Smooth muscle cell of the brain vasculature (primary cell): ENCODE data around the gene HSPA12A.
"Not testable (repeated sequence)": the region's sequence is repeated elsewhere in the genome, so short reads cannot be mapped to it uniquely, and the experiment has no call there.

Experiments used
- DNase-seq: peaks from one replicate; pipeline ENCODE4 v3.0.0-alpha.2; 2012; ENCODE audit warnings: low read depth, low spot score

The HSPA12A gene

DNA sequence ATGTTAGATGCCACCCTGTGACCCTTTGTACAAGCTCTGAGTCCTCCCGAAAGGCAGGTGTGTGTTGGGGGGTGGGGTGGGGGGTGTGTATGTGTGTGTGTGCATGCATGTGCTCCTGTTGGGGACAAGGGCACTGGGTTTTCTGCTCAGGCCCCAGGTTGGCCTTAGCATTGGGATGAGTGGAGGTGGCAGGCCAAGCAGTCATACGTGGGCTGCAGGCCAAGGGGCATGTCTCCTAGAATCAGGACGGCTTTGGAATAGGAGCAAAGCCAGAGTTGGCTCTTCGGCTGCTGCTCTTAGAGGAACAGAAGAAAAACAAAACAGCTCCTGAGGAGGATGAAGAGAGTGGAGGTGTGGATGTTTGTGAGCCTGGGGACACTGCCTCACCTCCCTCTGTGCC, 26.0 kb downstream of the HSPA12A start:
- no peak for DNase-seq

GRCh38 chr10:116715839-116716377, 26.5 kb downstream of the HSPA12A start:
- DNase-seq, result no peak

- DNase-seq, result no peak
Observed at GRCh38 chr10:116715341-116715740, 27.0 kb downstream of the HSPA12A start.

DNA sequence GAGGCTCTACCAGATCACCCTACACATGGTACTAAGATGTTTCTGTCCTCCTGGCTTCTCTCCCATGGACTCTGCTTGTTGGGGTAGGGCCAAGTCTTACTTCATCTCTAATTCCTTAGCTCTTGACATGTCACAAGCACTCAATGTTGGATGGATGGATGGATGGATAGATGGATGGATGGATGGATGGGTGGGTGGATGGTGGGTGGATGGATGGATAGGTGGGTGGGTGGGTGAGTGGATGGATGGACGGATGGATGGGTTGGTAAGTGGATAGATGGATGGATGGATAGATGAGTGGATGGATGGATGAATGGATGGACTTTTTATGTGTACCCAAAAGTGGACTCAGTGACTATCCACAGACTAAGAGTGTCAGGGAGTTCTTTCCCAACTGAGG, 28.5 kb downstream of the HSPA12A start:
- no peak for DNase-seq

- no peak for DNase-seq
Observed at GRCh38 chr10:116712989-116713543, 29.3 kb downstream of the HSPA12A start.

DNA sequence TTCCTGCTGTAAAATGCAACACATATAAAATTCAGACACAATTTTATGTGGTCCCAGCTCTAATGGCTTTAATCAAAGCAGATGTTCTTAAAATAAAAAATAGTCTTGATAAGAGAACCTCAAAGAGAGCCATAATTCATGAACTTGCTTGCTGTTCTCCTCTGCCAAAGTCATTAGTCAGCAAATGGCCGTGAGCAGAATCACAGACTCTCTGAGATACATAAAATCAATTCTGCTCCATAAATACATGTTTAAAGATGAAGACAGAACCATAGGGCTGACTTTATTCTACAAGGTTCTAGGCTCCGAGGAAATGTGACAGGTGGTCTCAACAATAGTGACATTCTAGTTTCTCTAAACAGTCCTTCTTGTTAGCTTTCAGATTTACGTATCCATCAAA, 29.8 kb downstream of the HSPA12A start:
- no peak for DNase-seq

- not testable (repeated sequence) for DNase-seq
Observed at GRCh38 chr10:116711803-116712202, 30.6 kb downstream of the HSPA12A start.

GRCh38 chr10:116710076-116710475, 32.3 kb downstream of the HSPA12A start:
- DNase-seq, result no peak

DNA sequence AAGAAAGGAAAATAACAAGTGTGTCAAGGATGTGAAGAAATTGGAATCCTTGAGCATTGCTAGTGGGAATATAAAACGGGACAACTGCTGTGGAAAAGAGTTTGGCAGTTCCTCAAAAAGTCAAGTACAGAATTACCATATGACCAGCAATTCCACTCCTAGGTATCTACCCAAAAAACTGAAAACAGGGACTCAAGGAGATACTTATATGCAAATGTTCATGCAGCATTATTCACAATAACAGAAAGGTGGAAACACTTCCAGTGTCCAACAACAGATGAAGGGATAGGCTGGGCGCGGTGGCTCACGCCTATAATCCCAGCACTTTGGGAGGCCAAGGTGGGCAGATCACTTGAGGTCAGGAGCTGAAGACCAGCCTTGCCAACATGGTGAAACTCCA, 33.5 kb downstream of the HSPA12A start:
- DNase-seq, result no peak

GRCh38 chr10:116708391-116708821, 34.0 kb downstream of the HSPA12A start:
- no peak for DNase-seq

- no peak for DNase-seq
Observed at GRCh38 chr10:116707981-116708380, 34.4 kb downstream of the HSPA12A start.

DNA sequence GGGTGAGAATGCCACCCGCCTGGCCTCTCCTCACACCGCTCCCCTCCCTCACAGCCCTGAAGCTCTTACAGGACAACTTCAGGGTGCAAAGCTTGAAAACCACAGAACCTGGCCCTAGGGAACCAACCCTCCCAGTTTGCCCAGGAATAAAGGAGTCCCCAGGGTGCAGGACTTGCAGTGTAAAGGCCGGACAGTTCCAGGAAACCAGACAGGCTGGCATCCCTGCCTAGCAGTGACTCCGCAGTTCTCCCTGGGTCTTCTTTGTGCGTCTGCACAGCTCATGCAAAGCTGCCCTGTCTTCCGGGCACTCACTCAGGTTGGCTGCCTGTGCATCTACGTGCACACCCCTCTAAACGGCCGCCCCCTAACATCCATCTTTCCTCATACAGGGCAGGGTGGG, 36.1 kb downstream of the HSPA12A start:
- DNase-seq, result no peak

- DNase-seq, result no peak
Observed at GRCh38 chr10:116705498-116705897, 36.9 kb downstream of the HSPA12A start.

DNA sequence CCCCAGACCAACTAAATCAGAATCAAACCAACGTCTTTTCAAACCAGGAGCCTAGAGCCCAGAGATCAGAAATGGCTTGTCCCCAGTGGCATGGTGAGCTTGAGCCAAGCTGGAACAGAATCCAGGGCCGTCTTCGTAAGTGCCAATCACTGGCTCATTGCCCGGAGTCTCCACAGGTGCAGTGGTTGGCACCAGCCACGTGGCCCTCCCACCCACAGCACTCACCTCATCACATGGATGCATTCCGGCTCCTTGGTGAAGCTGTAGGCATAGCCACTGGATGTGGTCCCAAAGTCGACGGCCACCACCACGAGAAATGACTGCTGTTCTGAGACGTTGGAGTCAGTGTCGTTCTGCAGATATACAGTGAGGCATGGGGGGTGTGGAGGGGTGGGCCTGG, 37.4 kb downstream of the HSPA12A start:
- no peak for DNase-seq

- DNase-seq, result no peak
Observed at GRCh38 chr10:116702165-116702564, 40.2 kb downstream of the HSPA12A start.

GRCh38 chr10:116699471-116700150, 42.8 kb downstream of the HSPA12A start:
- DNase-seq, result no peak

- DNase-seq, result no peak
Observed at GRCh38 chr10:116699049-116699448, 43.3 kb downstream of the HSPA12A start.

- DNase-seq, result no peak
Observed at GRCh38 chr10:116698364-116698763, 44.0 kb downstream of the HSPA12A start.

- DNase-seq, result no peak
Observed at GRCh38 chr10:116697816-116698215, 44.5 kb downstream of the HSPA12A start.

DNA sequence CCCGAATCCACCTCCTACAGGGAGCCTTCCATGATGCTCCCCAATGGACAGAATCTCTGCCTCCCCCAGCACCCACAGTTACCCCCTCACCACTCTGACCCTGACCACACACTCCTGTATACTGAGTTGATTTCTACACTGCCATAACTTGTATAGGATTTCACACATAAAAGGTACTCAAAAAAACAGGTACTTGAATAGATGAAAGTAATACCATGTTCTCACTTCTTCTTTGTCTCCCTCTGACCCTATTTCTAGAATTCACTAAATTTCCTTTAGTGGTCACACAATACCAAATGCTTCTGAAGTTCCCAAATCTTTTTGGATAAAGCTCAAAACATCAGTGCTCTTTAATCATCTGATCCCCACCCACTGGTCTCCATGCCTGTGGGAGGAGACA, 45.4 kb downstream of the HSPA12A start:
- DNase-seq, result no peak

DNA sequence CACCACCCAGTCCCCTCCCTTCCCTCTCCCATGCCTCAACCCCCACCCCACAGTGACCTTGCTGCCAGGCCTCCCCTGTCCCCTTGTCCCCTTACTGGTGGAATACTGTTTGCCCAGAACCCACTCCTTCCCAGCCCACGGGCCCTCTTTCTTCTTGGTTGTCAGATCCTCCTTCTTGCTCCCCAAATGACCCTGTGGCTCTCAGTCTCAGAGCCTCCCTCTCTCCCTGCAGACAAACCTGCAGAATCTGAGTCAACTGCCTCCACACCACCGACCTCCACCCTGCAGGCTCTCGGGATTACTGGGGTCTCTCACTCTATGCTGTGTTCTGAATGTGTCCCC, 47.5 kb downstream of the HSPA12A start:
- no peak for DNase-seq

- DNase-seq, result no peak
Observed at GRCh38 chr10:116694243-116694926, 48.0 kb downstream of the HSPA12A start.

DNA sequence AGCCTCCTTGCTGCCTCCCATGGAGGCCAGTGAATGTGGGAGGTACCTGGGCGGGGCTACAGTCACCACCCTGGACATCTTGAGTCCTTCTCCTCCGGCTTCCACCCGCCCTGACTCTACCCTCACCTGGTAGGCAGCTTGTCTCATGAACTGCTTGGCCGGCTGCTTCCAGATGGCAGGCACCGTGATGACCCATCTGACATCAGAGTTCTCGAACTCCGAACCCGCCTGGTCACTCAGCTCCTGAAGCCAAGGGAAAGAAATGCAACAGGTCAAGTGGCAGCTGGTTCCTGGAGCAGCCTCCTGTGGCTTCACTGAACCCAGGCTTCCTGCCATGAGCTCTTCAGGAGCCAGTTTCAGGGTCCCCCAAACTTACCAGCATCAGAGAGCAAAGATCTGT, 50.1 kb downstream of the HSPA12A start:
- DNase-seq, result no peak
